GM12891 (cell line): ENCODE data around the gene HS6ST3.

Experiments
- PAX5 ChIP-seq: IDR thresholded peaks from 2 replicates; pipeline ENCODE4 v1.6.1; 2011; ENCODE audit warnings: low read length, moderate library complexity, mild to moderate bottlenecking; ENCODE audit not compliant: insufficient read depth, severe bottlenecking
- POLR2A ChIP-seq: IDR thresholded peaks from 2 replicates; pipeline ENCODE4 v1.6.1; 2011; ENCODE audit warnings: low read depth, low read length, control low read depth
- POLR2AphosphoS5 ChIP-seq: IDR thresholded peaks from 2 replicates; pipeline ENCODE4 v1.6.1; 2011; ENCODE audit warnings: low read depth, low read length, control low read depth
- SPI1 ChIP-seq: IDR thresholded peaks from 2 replicates; pipeline ENCODE4 v1.6.1; 2011; ENCODE audit warnings: low read depth, low read length, control low read depth
- TAF1 ChIP-seq: IDR thresholded peaks from 2 replicates; pipeline ENCODE4 v1.6.1; 2011; ENCODE audit warnings: low read depth, low read length, control low read depth

- no peak for TF ChIP-seq POLR2A
- TF ChIP-seq POLR2AphosphoS5, result no peak
- no peak for TF ChIP-seq TAF1
- TF ChIP-seq SPI1, result no peak
- no peak for TF ChIP-seq PAX5
These were observed 726.4 kb downstream of the HS6ST3 start for GRCh38 chr13:96816261-96816660.
